GM19043 (cell line): ENCODE data around the gene ZNF778.

ENCODE experiments used
- ATAC-seq: cut with Tn5 transposase; IDR thresholded peaks from one replicate; pipeline ENCODE4 v1.9.1; 2021; ENCODE audit warnings: low read depth; ENCODE audit not compliant: unreplicated experiment

Gene ZNF778

DNA sequence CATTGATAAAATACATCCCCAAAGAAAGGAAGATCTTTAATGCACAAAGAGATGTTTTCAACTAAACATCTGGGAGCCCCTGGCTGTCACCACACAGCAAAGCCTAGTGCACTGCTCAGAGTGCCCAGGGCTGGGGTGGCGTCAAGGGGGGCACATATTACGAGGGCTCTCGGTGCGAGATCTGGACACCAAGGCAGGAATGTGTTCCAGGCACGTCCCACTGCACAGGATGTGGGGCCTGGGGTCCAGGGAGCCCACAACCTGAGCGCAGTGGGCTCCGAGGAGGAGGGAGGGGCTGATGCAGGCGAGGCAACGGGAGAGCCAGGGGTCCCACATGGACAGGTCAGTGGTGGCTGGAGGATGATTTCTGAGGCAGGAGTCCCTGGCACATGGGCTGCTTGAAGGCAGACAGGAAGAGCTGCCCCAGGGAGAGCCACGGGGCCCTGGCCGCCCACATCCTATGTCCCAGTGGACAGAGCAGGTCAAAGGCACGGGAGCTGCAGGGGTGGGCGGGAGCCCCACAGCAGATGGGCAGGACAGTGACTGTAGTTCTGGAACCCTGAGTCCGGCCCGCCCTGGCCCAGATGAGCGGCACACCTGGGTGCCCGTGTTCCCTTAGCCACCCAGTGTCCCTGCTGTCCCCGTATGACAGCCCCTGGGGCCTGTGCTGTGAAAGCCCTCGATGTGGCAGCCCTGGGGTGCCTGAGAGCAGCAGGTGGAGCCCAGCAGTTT lies 56.4 kb downstream of the ZNF778 start:
- no peak for ATAC-seq

DNA sequence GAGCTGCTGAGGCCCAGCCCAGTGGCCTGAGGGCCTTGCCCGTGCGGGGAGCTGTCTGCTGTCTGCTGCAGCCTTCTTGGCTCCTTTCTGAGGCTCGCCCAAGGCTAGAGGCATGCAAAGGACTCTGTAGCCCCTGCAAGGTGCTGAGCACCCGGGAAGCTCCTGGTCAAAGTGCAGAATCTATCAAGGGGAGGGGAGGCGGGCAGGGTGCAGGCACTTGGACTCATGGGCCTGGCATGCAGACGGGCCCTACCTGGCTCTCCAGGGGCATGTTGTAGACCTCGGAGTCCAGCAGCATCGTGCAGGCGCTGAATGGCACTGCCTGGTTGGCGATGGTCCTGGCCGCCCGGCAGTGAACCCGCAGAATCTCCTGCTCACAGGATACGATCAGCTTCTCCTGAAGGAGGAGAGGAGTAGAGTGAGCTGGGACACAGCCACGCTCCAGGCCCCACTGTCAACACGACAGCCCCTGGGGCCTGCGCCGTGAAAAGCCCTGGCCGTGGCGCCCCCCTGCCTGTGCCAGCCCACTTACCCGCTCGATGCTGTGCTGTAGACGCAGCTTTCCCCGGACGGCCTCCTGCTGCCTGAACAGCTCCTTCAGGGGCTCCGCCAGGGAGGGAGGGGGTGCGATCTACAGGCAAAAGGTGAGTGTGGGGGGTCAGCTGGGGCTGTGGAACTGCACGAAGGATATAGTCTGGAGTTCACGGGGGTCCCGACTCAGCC lies 57.2 kb downstream of the ZNF778 start:
- no peak for ATAC-seq

DNA sequence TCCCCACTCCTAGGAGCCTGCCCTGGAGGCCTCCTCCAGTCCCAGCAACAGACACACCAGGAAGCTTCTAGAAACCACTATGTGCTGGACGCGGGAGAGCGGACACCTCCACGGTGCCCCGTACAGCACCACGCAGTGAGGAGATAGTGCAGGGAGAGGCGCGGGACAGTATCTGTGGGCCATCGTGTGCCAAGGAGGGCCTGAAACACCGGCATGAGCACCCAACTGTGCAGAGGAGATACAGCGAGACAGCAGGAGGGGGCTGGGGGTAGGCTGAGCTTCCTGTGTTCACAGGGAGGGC lies 57.7 kb downstream of the ZNF778 start:
- ATAC-seq, result no peak

DNA sequence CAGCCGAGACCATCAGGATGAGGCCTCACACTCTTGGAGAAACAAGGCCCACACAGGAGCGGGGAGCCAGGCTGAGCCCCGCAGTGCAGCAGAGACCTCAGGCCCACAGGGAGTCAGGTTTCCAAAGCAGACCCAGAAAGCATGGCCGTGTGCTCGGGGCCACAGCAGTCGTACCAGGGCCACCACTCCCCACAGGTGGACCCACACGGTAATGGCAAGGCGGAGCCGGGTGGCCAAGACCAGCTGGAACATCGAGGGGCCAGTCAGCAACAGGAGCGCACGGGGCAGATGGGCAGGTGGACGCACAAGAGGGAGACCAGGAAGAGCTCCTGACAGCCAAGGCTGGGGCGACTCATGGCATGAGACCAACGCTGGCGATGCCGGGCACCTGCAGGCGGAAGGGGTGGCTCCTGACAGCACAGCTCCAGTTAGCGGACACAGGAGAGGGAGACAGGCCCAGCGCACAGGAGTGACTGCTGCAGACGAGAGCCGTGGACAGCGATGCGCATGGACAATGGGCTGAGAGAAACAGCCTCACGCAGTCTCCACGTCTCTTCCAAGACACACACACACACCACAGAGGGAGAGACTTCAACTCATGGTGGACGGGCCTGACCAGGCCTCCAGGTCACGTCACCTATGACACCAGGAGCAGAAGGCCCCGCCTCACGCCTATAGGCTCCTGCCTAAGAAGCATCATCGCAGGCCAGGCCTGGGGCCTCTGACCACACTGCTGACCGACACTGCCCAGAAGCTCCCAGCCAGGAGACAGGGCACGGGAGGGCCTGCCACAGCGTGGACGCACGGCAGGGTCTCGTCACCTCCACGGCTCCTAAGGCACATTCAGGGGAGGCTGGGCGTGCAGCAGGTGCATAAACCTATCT lies 58.6 kb downstream of the ZNF778 start:
- no peak for ATAC-seq

DNA sequence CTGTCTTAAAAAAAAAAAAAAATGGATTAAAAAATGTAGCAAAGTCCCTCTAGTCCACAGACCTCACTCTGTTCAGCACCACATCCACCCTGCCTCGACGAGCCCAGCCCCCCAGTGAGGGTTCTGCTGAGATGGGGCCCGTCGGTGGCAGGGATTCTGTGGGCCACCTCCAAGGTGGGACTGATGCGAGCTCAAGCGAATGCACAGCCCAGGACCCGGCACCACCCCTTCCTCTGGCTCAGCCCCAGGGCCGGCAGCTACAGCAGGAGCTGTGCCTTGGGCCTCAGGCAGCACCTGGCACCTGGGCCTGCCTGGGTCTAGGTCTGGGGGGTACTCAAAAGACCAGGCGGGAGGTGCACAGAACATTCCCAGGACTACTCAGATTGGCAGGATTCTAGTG lies 59.5 kb downstream of the ZNF778 start:
- no peak for ATAC-seq

DNA sequence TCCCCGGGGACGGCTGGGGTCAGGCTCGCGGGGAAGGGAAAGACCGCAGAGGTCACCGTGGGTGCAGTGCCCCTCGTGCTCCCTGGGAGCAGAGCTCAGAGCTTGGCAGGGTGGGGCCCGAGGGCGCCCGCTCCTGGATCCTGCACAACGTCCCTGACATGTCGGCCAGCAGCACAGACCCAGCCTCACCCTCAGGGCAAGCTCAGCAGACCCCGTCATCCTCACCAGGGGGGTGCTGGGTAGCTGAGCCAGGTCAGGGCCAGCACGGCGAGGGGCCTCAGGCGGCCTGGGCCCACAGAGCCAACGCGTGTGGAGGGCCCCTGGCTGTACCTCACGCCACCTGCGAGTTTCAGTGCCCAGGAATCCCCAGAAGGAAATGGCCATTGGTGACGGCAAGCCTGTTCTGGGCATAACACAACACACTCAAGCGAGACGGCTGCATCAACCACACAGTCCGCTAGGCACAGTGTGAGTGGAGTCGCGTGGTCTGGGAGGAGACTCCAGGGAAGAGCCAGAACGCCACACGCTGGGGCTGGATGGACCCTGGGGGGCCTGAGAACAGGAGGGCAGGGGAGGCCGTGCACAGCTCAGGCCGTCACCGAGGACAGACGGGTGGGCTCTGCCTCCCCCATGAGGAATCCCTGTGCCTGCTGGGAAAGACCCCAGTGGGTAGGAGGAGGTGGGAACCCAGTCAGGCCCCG lies 60.3 kb downstream of the ZNF778 start:
- no peak for ATAC-seq

DNA sequence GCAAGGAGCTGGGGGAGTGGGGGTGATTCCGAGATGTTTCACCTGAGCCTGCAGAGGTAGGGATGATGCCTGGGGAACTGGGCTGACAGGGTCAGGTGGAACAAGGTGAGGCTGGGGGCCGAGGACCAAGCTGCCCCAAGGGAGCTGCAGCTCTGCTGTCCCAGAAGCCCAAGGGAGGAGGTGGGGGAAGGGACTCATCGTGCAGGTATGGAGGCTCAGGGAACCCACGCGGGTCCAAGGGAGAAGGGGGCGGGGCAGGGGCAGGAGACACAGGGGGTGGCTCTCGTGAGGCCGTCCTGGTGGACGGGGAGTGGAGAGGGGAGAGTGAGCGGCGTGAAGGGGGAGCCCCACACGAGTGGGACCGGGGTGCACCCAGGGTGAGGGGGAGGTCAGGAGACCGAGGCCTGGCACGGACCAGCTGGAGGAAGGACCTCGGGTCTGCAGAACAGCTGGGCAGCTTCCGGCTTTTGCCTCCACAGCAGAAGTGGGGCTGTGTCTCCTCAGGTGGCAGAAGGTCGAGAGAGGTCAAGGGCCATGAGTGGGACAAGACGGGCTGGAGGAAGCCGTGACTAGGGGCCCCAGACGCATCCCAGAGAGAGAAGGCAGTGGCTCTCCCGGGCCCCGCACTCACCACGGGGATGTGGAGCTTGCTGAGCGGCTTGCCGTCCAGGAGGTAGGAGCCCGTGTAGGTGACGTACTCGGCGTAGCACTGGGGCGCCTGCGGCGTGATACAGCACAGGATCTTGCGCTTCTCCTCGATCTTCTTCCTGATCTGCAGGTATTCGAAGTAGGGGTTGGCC lies 61.1 kb downstream of the ZNF778 start:
- no peak for ATAC-seq

DNA sequence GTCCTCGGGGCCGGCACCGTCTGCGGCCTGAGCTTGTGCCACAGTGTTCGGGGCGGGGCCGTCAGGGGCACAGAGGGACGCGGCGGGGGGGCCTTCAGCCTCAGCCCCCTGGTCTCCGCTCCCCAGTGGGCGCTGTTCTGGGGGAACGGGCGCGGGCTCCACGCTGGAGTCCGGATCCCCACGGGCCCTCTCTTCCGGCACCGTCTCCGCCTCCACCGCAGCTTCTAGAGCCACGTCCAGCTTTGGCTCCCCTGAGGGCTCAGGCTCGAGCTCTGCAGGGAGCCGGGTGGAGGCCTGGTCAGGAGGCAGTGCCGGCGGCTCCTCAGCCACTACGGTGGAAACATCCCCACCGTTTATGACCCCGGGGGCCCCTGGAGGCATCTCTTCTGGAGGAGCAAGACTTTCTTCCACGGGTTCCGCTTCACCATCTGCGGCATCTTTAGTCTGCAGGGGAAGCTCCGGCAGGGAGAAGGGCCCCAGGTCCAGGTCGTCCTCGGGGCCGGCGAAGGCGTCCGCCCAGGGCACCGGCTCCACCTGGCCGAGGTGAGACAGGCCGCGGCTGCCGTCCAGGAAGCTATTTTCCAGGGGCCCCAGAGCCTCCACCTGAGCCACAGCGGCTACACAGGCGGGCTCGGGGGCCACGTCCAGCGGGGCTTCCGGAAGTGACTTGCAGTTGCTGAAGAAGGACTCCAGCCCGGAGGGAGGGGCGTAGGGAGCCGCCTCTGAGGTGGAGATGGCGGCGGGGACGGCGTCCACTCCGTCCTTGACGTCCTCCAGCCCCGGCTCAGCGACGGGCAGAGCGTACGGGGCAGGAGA lies 62.4 kb downstream of the ZNF778 start:
- ATAC-seq, result no peak

DNA sequence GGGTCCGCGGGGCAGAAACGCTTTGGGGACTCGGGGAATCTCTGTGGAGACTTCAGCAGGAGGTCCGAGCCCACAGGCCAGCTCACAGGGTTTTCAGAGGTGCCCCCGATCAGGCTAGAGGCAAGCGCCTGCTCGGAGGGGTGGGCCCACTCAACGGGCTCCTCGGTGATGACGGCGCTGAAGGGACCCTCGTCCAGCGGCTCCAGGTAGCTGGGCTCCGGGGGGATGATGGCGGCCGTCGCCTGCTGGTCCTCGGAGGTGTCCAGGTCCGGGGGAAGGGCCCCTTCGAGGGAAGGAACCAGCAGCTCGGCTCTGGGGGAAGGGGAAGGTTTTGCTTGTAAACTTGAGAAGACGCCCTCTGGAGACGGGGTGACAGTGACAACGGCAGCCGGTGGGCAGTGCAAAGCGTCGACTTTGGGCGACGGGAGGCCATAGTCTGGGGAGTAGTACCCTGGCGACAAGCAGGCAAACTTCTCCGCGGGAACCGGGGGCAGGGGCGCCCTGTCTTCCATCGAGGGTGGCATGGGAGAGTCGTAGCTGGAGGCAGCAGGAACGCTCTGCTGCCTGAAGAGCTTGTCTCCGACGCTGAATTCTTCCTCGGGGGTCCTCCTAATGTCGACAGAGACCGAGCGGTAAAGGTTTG lies 63.2 kb downstream of the ZNF778 start:
- no peak for ATAC-seq

DNA sequence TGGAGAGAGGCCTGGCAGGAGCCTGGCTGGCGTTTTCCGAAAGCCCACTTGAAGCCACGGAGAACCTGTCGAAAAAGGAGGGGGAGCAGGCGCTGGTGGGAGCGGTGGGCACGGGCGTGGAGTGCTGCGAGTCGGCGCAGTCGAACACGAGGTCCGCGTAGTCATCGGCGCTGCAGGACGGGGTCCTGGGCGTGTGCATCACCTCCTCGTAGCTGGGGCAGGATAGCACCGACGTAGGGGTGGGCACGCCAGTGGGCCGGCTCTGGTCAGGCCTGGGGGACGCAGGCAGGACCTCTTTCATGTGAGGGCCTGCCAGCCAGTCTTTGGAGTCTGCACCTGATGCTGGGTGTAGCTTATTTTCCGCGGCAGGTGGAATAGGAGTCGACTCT lies 63.7 kb downstream of the ZNF778 start:
- no peak for ATAC-seq

DNA sequence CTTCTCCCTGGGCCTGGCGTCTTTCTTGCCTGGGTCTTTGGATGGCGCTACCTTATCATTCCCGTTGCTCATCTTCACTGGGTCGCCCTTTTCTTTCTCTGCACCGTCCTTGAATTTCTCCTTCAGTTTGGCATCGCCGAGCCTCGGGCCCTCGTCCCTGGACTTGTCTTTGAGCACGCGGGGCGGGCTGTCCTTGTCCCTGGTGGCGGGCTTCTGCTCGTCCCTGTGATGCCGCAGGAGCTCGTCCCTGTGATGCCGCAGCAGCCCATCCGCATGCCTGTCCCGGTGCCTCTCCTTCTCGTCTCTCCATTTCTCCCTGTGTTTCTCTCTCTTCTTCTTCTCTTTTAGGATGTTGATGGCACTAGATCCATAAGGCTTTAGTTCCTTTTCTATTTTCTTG lies 64.3 kb downstream of the ZNF778 start:
- no peak for ATAC-seq

DNA sequence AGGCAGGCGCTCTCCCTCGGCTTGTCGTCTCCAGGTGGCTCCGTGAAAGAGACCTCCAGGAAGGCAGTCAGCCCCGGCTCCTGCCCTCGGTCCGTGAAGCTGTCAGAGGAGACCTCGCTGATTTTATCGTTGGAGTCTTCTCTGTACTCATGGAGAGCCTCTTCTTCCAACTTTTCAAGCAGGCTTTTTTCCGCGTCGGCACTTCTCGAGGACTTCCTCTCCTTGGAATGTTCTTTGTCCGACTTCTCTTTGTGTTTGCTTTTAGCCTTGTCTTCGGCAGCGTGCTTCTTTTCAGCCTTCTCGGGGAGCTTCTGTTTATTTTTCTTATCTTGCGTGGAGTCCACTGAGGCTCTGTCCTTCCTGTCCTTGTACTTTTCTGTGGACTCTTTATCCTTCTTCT lies 65.0 kb downstream of the ZNF778 start:
- ATAC-seq, result no peak

DNA sequence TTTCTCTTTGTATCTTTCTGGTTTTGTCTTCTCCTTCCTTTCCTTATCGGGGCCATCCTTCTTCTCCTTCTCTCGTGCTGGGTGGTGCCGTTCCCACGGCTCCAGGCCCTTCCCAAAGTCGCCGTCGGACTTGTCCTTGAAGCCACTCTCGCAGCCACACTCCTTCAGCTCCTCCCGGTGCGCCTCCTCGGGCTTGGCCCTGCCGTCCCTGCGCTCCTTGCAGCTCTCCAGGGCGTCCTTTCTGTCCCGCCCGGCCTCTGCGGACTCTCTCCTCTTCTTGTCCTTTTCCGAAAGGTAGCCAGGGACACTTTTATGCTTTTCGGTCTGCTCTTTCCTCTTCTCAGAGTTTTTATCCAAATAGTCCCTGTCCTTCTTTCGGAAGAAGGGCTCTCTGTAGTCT lies 65.9 kb downstream of the ZNF778 start:
- no peak for ATAC-seq

DNA sequence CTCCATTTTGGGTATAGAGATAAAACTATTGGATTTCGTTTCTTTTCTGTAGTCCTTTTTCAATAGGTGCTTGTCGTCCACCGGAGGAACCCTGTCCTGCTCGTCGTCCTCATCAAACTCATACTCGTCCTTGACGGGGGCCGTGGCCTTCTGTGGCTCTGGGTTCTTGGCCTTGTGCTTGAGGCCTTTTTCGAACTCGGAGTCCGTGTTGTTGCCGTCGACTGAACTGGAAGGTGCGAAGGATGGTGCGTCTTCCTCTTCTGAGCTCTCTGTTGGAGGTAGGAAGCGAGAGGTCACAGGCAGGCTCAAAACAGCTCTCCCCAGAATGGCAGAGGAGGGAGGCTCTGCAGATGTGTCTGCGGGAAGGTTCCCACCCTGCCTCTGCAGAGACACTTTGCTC lies 67.9 kb downstream of the ZNF778 start:
- ATAC-seq, result no peak

DNA sequence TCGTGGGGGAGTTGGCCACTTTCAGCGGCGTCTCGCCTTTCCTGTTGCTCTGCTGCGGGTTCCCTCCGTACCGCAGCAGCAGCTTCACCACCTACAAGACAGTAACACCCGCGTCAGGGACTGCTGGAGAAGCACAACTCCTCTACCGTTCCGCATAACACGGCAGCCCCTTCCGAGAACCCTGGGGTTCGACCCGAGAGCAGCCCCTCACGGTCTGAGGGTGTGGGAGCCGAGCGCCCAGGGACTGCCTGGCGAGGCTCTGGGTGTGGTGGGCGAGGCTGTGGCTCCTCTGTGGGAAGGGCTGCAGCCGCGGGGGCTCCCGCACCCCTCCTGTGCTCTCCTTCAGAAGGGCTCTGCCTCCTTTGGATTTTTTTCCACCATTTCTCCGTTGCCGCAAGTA lies 68.6 kb downstream of the ZNF778 start:
- ATAC-seq, result no peak
